RWPE2 (cell line): ENCODE results near the gene C4orf51.
A peak's percentile ranks its signal among the peaks of the same experiment; 100 is the strongest.

Experiments
- ATAC-seq: fragments of 200-7000 bp; cut with Tn5 transposase; 3 replicates; pipeline ENCODE4 v1.9.1; 2021; ENCODE audit warnings: low read depth
- DNase-seq: peaks from one replicate; pipeline ENCODE4 v3.0.0-alpha.2; 2020; ENCODE audit warnings: low spot score
- H3K27ac ChIP-seq: fragments of 450-650 bp; 2 replicates; pipeline ENCODE4 v1.5.1; 2017; ENCODE audit warnings: mild to moderate bottlenecking; ENCODE audit not compliant: poor library complexity, severe bottlenecking
- H3K27me3 ChIP-seq: fragments of 250-450 bp; sonication (Bioruptor Pico); 2 replicates; pipeline ENCODE4 v1.5.1; 2021; ENCODE audit warnings: mild to moderate bottlenecking, moderate library complexity; ENCODE audit not compliant: insufficient read depth, poor library complexity, severe bottlenecking
- H3K36me3 ChIP-seq: fragments of 250-450 bp; sonication (Bioruptor Pico); 2 replicates; pipeline ENCODE4 v1.5.1; 2020; ENCODE audit warnings: low read depth, mild to moderate bottlenecking, moderate library complexity
- H3K4me1 ChIP-seq: fragments of 250-450 bp; sonication (Bioruptor Pico); 2 replicates; pipeline ENCODE4 v1.5.1; 2021; ENCODE audit warnings: mild to moderate bottlenecking, moderate library complexity; ENCODE audit not compliant: insufficient read depth, poor library complexity, severe bottlenecking
- H3K4me3 ChIP-seq: fragments of 250-450 bp; sonication (Bioruptor Pico); 2 replicates; pipeline ENCODE4 v1.5.1; 2021; ENCODE audit warnings: mild to moderate bottlenecking, moderate library complexity; ENCODE audit not compliant: severe bottlenecking
- H3K9me3 ChIP-seq: fragments of 250-450 bp; sonication (Bioruptor Pico); 2 replicates; pipeline ENCODE4 v1.5.1; 2021; ENCODE audit warnings: mild to moderate bottlenecking, moderate library complexity; ENCODE audit not compliant: severe bottlenecking
- TF ChIP-seq, protein P1 (sequence below): fragments of 450-650 bp; IDR thresholded peaks from one replicate; pipeline ENCODE4 v1.5.1; 2017; ENCODE audit warnings: mild to moderate bottlenecking, moderate library complexity; ENCODE audit not compliant: poor library complexity, severe bottlenecking

C4orf51 gene

DNA sequence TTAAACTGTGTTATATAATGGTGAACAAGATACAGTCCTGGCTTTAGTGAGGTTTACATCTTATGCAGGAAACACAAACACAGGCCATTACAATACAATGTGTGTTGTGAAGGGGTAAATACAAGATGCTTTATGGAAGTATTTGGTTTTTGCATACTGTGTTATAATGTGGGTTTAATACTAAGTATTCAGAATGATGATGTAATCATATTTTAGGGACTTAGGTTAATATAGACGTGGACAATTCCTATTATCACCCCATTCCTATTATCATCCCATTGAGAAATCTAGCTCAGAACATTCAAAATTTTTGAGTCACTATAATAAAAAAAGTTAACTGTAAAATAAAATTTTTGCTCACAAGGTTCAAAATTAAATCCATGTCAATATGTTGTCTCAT, 36.7 kb upstream of the C4orf51 start:
- no peak overlapping the region for H3K27ac ChIP-seq
- H3K27me3 ChIP-seq = no peaks in the 10 kb centered on the region
- H3K4me1 ChIP-seq = no peaks in the 10 kb centered on the region
- no peak for ATAC-seq
- H3K36me3 ChIP-seq = peaks cover 12% of the 10 kb centered on the region; the same call in 1 of the 2 replicates
- no peak overlapping the region for H3K4me3 ChIP-seq
- H3K9me3 ChIP-seq = no peaks in the 10 kb centered on the region
- TF ChIP-seq, protein P1, sequence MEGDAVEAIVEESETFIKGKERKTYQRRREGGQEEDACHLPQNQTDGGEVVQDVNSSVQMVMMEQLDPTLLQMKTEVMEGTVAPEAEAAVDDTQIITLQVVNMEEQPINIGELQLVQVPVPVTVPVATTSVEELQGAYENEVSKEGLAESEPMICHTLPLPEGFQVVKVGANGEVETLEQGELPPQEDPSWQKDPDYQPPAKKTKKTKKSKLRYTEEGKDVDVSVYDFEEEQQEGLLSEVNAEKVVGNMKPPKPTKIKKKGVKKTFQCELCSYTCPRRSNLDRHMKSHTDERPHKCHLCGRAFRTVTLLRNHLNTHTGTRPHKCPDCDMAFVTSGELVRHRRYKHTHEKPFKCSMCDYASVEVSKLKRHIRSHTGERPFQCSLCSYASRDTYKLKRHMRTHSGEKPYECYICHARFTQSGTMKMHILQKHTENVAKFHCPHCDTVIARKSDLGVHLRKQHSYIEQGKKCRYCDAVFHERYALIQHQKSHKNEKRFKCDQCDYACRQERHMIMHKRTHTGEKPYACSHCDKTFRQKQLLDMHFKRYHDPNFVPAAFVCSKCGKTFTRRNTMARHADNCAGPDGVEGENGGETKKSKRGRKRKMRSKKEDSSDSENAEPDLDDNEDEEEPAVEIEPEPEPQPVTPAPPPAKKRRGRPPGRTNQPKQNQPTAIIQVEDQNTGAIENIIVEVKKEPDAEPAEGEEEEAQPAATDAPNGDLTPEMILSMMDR = no peak
- no peak for DNase-seq

DNA sequence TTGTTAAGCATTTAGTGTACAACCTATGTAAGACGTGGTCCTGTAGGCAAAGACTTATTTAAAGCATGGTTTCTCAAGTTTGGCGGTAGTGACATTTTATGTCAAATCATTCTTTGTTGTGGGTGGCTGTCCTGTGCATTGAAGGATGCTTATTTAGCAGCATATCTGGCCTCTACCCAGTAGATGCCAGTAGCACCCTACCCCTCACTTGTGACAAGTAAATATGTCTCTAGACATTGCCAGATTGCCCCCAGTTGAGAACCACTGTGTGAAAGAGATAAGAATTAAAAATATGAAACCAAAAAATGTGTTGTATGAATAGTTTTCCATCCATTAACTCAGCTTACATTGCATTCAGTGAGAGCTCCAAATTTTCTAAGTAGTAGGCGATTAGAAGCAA, 35.2 kb upstream of the C4orf51 start:
- H3K4me3 ChIP-seq = no peak overlapping the region
- ATAC-seq = no peak
- H3K27ac ChIP-seq = no peak overlapping the region
- no peaks in the 10 kb centered on the region for H3K9me3 ChIP-seq
- H3K4me1 ChIP-seq = no peaks in the 10 kb centered on the region
- TF ChIP-seq, protein P1 = peak; percentile 12
- no peaks in the 10 kb centered on the region for H3K27me3 ChIP-seq
- DNase-seq = no peak
- 0 out of 2 replicates have a peak, but pooled peaks cover 5% of the 10 kb centered on the region for H3K36me3 ChIP-seq

DNA sequence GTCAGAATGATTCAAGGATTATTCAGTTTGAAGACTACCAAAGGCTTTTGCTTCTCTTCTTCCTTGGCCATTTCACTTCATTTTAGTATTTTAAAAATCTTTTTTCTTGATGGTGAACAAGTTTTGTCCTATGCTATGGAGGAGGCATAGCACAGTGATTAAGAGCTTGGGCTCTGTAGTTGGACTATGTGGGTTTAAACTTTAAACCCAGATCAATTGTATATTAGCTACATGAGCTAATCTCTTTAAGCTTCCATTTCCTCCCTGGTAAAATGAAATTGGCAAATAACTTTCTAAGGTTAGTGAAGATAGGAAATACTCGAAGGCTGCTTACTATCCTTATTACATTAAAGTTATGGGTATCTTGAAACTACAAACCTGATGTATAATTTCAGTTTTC, 23.8 kb upstream of the C4orf51 start:
- Histone ChIP-seq H3K4me1 (no peaks in the 10 kb centered on the region), H3K9me3 (no peaks in the 10 kb centered on the region), H3K4me3 (no peak overlapping the region), H3K27me3 (no peaks in the 10 kb centered on the region), H3K36me3 (no peaks in the 10 kb centered on the region; the same call in 1 of the 2 replicates), H3K27ac (no peak overlapping the region)
- TF ChIP-seq, protein P1 = no peak
- no peak for ATAC-seq
- no peak for DNase-seq

DNA sequence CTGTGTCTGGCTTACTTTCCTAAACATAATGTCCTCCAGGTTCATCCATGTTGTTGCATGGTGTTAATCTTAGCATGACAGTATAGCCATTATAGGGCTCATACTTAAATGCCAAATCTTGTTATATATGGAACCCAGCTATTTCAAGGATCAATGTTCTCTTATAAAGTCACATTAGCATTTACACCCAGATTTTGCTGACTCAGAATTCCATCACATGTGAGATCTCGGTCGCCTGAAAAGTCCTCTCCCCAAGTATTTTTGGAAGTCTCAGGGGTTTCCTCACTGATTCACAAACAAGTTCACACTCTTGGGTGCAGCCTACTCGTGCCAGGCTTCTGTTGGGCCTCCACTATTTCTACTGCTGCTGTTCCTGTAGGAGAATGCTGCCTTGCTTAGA, 19.9 kb upstream of the C4orf51 start:
- no peak overlapping the region for H3K27ac ChIP-seq
- no peaks in the 10 kb centered on the region for H3K4me1 ChIP-seq
- TF ChIP-seq, protein P1 = no peak
- no peak for ATAC-seq
- no peak for DNase-seq
- no peaks in the 10 kb centered on the region for H3K36me3 ChIP-seq
- H3K4me3 ChIP-seq = no peak overlapping the region
- no peaks in the 10 kb centered on the region for H3K27me3 ChIP-seq
- no peaks in the 10 kb centered on the region for H3K9me3 ChIP-seq

DNA sequence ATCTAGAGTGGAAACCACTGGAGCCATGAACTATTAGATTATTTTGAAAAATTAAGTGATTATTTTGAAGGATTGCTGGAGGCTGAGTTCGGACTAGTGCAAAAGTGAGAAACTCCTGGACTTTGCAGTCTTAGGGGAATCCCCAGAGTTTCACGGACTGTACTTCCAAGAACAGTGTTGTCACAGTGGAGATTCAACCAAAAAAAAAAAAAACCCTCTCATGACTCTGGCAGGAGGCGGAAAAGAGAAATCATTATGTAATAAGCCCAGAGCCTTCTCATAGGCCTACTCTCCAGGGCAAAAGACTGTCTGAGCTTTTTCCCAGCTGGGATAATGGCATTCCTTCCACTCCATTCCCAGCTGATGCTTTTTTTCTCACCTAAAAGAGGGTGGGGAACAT, 16.8 kb upstream of the C4orf51 start:
- Histone ChIP-seq H3K4me3 (no peak overlapping the region), H3K27ac (no peak overlapping the region), H3K9me3 (no peaks in the 10 kb centered on the region), H3K36me3 (no peaks in the 10 kb centered on the region), H3K4me1 (no peaks in the 10 kb centered on the region), H3K27me3 (no peaks in the 10 kb centered on the region)
- ATAC-seq = no peak
- DNase-seq = no peak
- TF ChIP-seq, protein P1 = no peak
